ENCODE results near the gene TIMM50.

The TIMM50 gene

GRCh38 chr19:39533791-39534190, 53.2 kb downstream of the TIMM50 start:
- no peak for DNase-seq

- no peak for DNase-seq
Observed at GRCh38 chr19:39539165-39539517, 58.5 kb downstream of the TIMM50 start.

DNA sequence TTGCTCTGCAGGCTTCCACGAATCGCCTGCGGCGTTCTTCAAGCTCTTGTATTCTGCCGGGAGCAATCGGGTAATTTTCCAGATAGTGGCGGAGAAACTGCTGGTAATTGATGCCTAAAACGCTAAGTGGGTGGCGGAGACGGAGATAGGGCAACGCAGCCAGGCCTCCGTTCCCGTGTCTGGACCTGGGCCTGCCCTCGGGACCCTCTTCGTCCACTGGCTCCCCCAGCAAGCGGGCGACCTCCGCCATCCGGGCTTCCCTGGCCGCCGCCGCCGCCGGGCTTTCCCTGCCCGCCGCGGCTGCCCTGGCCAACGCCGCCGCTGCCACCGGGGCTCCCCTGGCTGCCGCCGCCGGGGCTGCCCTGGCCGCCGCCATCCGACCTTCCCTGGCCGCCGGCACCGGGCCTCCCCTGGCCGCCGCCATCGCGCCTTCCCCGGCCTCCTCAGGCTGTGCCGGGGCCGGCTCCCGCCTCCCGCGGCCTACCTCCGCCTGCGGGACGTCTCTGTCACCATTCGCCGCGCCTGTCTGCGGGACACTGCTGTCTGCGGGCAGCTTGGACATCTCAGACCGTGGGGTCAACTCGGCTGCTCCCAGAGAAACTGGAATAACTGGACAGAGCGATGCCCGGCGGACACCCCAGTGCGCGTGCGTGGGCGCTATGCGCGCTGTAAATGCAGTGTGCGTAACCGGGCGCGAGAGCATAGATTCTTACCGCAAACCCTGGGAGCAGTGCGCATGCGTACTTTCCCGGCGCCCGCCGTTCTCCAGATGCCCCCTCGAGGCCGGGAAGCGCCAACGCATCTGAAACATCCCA, 59.1 kb downstream of the TIMM50 start, which contains the start of gene EID2:
EID2 (minus strand) TSS at position 644 of the 815 bp plus-strand sequence; CDS start at position 562, 82 bp downstream.
- peak; percentile 98 to 99 (median 98) for DNase-seq

DNA sequence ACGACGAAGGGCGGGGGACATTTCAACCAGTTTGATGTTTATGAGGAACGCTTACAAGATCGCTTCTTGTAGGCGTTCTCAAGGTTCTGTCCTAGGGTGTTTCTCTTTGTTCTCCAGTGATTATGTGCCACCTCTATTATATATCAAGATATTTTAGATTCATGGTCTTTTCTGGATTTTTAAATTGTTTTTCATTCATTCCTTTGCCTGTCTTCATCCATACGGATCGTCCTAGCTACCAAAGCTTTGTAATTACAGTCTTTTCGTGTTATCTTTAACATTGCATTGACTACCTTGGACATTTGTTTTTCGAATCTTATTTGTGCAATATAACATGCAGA, 59.7 kb downstream of the TIMM50 start:
- DNase-seq = no peak
